Fibroblast of the aortic adventitia (primary cell): ENCODE results near the gene MAP3K7. TPM values are rescaled to one million over a fixed set of nuclear protein-coding genes. Genes with fewer than 3 reads are reported as not detected.
A peak's percentile ranks its signal among the peaks of the same experiment; 100 is the strongest.

Experiments used
- DNase-seq: peaks from one replicate; pipeline ENCODE4 v3.0.0-alpha.2; 2010; ENCODE audit warnings: low read depth
- H3K4me3 ChIP-seq: 2 replicates; pipeline ENCODE4 v1.5.1; 2011; ENCODE audit warnings: low read depth, mild to moderate bottlenecking, control low read depth, low read length, moderate library complexity
- CTCF ChIP-seq: IDR thresholded peaks from 2 replicates; pipeline ENCODE4 v1.5.1; 2011; ENCODE audit warnings: mild to moderate bottlenecking, low read length, control low read depth, inconsistent platforms; ENCODE audit not compliant: insufficient read depth
- total RNA-seq: library from RNA; depleted of rRNA; stranded (reverse); fragments of >200 nt; gene quantifications from 2 replicates; pipeline ENCODE4 v1.2.3, GENCODE V29; 2012; ENCODE audit warnings: low replicate concordance

MAP3K7 gene
- total RNA-seq, 1 donor, result 36.0 TPM

GRCh38 chr6:90488816-90489215, 98.1 kb downstream of the MAP3K7 start:
- no peak overlapping the region for H3K4me3 ChIP-seq
- no peak for TF ChIP-seq CTCF
- no peak for DNase-seq

- H3K4me3 ChIP-seq, result no peak overlapping the region
- TF ChIP-seq CTCF, result no peak
- DNase-seq, result no peak
Measured at GRCh38 chr6:90485635-90486277, 101.1 kb downstream of the MAP3K7 start.

GRCh38 chr6:90484903-90485302, 102.0 kb downstream of the MAP3K7 start:
- DNase-seq, result no peak
- no peak overlapping the region for H3K4me3 ChIP-seq
- no peak for TF ChIP-seq CTCF

GRCh38 chr6:90484385-90484784, 102.5 kb downstream of the MAP3K7 start:
- no peak for TF ChIP-seq CTCF
- H3K4me3 ChIP-seq, result no peak overlapping the region
- DNase-seq, result no peak

- no peak for DNase-seq
- no peak for TF ChIP-seq CTCF
- no peak overlapping the region for H3K4me3 ChIP-seq
Measured at GRCh38 chr6:90483956-90484355, 102.9 kb downstream of the MAP3K7 start.

GRCh38 chr6:90483116-90483839, 103.6 kb downstream of the MAP3K7 start:
- H3K4me3 ChIP-seq, result no peak overlapping the region
- TF ChIP-seq CTCF, result no peak
- DNase-seq, result peak; percentile 44
